Epithelial cell of proximal tubule (primary cell): ENCODE measurements around the gene ABCC5. TPM values are rescaled to one million over a fixed set of nuclear protein-coding genes. Genes with fewer than 3 reads are reported as not detected.
A peak's percentile ranks its signal among the peaks of the same experiment; 100 is the strongest.
"Not testable (repeated sequence)": the region's sequence is repeated elsewhere in the genome, so short reads cannot be mapped to it uniquely, and the experiment has no call there.

Source experiments
- DNase-seq: peaks from one replicate; pipeline ENCODE4 v3.0.0-alpha.2; 2011; ENCODE audit warnings: low read depth
- H3K4me3 ChIP-seq: 2 replicates; pipeline ENCODE4 v1.5.1; 2011; ENCODE audit warnings: low read depth, mild to moderate bottlenecking, low read length
- CTCF ChIP-seq: conservative IDR thresholded peaks from 2 replicates; pipeline ENCODE4 v1.5.1; 2012; ENCODE audit warnings: low read depth, mild to moderate bottlenecking, low read length
- total RNA-seq: library from RNA; depleted of rRNA; stranded (reverse); fragments of >200 nt; gene quantifications from 2 replicates; pipeline ENCODE4 v1.2.3, GENCODE V29; 2015

The ABCC5 gene
- total RNA-seq, 1 donor from 2014 or later = 15.2 TPM

- TF ChIP-seq CTCF = peak; percentile 74
- peak overlapping the region; percentile 91 for H3K4me3 ChIP-seq
- DNase-seq = no peak
Measured at GRCh38 chr3:184016811-184017671, 643 bp downstream of the ABCC5 start.

GRCh38 chr3:184016169-184016570 lies 1.5 kb downstream of the ABCC5 start:
- TF ChIP-seq CTCF = no peak
- H3K4me3 ChIP-seq = peak overlapping the region; percentile 91

GRCh38 chr3:184015381-184016019 lies 2.2 kb downstream of the ABCC5 start:
- DNase-seq = no peak
- no peak for TF ChIP-seq CTCF
- peak overlapping the region; percentile 91 for H3K4me3 ChIP-seq

More at GRCh38 chr3:184016169-184016570, 1.5 kb downstream of the ABCC5 start:
- no peak for DNase-seq

- no peak for DNase-seq
- TF ChIP-seq CTCF = no peak
- no peak overlapping the region for H3K4me3 ChIP-seq
Measured at GRCh38 chr3:184011937-184012889, 5.5 kb downstream of the ABCC5 start.

GRCh38 chr3:184011230-184011876 lies 6.3 kb downstream of the ABCC5 start:
- no peak overlapping the region for H3K4me3 ChIP-seq
- DNase-seq = no peak
- no peak for TF ChIP-seq CTCF

GRCh38 chr3:184008161-184008560 lies 9.5 kb downstream of the ABCC5 start:
- no peak for TF ChIP-seq CTCF
- DNase-seq = no peak
- no peak overlapping the region for H3K4me3 ChIP-seq

GRCh38 chr3:184007143-184007813 lies 10.4 kb downstream of the ABCC5 start:
- DNase-seq, H3K4me3 ChIP-seq: not testable (repeated sequence)
